HTERT RPE-1 (cell line): ENCODE results near the gene PIP5K1B.

Experiments
- in situ Hi-C: fragments of 300-500 bp; cut with MboI; formaldehyde crosslinking; loops from 4 replicates; pipeline ENCODE4 v1.14.3; 2020; ENCODE audit warnings: low sequenced_read_pairs

Gene PIP5K1B

GRCh38 chr9:68947842-68948569 is 243.0 kb downstream of the PIP5K1B start:
- in situ Hi-C loops, result no loop called here

DNA sequence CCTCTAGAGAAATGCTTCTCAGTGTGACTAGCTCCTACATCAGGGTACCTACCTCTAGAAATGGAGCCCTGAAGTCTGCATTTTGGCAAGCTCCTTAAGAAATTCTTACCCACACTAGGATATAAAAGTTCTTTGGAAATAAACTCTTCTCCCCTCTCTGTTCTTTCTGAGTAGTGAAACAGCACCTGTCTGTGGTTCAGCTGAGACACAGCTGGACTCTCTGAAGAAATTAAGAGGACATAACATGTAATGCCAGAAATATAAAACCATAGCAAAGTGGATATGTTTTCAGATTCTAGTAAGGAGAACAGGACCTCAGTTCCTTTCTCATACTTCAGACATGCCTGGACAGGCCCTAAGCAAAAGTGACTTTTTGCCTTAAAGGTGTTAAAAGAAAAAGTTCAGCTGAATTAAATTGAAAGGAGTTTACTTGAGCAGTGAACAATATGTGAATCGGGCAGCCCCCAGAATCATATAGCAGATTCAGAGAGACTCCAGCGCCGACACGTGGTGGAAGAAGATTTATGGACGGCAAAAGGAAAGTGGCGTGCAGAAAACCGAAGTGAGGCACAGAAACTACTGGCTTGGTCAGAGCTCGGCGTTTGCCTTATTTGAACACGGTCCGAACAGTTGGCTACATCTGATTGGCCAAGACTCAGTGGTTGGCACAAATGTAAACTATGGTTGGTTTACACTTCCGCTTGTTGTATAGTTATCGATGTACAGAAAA is 244.4 kb downstream of the PIP5K1B start:
- in situ Hi-C loops, result no loop called here

DNA sequence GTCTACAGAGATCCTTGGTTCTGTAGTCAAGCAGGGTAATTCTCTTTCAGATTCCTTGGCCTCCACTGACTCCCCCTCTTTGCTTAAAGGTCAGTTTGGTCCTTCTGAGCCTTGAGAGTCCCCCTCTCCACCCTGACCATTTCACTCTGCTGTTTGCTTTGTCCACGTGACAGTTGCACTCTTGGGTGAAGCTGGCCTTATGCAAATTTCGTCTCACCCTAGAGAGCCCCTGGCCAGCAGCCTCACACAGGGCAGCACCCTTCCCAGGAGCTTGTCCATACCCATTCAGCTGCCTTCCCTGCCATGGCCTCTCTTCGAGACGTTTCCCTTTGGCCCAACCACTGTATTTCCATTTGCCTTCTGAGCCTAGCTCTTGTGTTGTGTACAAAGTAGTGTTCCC is 245.1 kb downstream of the PIP5K1B start:
- in situ Hi-C loops, result no loop called here

GRCh38 chr9:68950689-68951088 is 245.6 kb downstream of the PIP5K1B start:
- in situ Hi-C loops, result no loop called here

- in situ Hi-C loops, result no loop called here
Measured at GRCh38 chr9:68951879-68952659, 247.0 kb downstream of the PIP5K1B start.

DNA sequence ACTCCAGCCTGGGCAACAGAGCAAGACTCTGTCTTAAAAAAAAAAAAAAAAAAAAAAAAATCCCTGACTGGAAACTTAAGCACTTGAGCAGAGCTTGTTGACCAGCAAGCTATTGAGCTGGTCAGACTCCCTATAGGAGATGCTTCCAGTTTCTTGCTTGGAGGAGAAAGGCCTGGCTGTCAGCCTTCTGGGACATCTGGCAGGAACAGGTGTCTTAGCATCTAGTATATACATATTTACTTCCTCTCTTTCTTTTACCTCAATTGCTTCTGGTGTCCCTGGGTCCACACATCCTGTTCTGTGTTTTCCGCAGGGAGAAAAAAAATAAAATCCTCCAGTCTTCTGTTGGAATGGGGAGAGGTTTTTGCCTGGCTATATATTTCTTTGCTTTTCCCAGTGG is 248.7 kb downstream of the PIP5K1B start:
- in situ Hi-C loops, result no loop called here

- in situ Hi-C loops, result no loop called here
Measured at GRCh38 chr9:68955330-68955729, 250.3 kb downstream of the PIP5K1B start.

DNA sequence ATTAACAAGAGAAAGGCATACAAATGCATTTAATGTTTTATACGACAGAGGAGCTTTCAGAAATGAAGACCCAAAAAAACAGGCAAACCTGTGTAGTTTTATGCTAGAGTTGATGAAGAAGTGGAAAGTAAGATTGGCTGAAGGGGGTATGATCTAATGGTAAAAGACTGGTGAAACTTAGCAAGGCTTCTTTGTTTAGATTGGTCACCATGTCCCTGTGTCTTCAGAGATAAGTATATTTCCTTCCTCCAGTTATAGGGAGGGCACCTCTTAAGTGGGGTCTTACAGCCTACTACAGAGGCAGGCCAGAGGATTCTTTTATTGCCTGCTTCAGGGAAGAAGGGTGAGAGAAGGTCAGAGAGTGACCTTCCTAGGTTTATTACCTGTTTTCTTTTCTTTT is 252.4 kb downstream of the PIP5K1B start:
- in situ Hi-C loops, result no loop called here

- in situ Hi-C loops, result no loop called here
Measured at GRCh38 chr9:68961587-68961986, 256.5 kb downstream of the PIP5K1B start.

- in situ Hi-C loops, result no loop called here
Measured at GRCh38 chr9:68963416-68963815, 258.4 kb downstream of the PIP5K1B start.

DNA sequence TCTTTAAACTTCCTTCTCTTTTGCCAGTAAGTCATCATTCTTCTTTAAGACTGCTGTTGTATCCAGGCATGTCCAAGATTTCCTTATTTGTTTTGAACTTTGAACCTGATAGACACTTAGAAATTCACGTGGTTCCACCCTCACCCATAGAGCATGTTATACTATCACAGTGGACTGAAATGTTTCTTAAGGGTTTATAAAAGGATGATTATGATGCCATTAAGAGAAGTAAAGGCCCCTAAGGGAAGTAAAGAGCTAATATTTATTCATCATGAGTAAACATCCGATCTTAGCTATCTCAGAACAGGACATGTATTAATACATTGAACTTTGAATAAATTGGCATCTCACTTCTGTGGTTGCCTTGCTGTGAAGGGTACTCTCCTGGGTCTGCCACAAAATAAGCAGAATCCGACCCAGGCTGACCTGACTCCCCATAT is 259.1 kb downstream of the PIP5K1B start:
- in situ Hi-C loops, result no loop called here

DNA sequence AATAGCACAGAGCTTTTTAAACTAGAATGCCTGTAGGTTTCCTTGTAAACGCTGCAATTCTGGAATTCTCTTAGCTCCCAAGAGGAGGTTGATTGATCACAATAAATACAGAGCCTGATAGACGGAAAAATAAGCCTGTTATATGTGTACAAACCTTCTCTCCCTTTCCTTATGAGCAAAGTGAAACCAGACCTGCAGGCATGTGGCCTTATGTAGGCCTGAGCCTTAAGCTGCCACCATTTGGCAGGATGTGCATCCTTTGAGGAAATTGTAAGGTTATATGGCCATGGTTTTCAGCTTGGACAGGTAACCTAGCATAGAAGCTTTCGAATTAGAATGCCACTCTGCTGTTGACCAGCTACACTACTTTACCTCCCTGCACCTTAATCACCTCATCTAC is 259.7 kb downstream of the PIP5K1B start:
- in situ Hi-C loops, result no loop called here

DNA sequence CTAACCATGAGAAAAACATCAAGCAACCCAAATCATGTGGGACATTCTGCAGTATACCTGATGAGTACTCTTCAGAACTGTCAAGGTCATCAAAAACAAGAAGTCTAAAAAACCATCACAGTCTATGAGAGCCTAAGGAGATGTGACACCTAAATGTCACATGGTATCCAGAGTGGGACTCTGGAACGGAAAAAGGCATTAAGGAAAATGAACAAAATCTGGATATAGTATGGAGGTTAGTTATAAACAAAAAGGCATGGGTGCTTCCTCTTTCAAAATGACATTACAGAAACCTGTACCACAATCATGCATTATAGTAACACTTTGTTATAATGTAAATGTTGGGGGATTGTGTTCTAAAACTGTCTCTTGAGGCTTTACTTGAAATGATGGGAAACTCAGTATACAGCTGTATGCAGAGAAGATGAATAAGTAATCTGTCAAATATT is 261.5 kb downstream of the PIP5K1B start:
- in situ Hi-C loops, result no loop called here

DNA sequence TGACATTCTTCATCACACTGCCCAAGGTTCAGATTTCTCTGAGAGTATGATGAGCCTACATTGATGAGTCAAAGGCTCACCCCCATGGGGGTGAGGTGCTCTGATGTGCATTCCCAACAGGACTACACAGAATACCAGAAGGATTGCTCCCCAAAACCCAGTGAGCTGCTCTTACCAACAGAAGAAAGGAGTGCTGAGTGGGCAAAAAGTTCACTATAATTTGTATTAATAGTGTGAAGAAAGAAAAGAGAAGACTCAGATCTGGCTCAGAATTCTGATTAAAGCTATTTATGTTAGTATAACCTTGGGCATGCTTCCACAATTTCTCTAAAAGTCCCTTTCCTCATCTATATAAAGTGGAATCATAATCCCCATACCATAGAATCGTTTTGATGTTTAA is 262.8 kb downstream of the PIP5K1B start:
- in situ Hi-C loops, result no loop called here

DNA sequence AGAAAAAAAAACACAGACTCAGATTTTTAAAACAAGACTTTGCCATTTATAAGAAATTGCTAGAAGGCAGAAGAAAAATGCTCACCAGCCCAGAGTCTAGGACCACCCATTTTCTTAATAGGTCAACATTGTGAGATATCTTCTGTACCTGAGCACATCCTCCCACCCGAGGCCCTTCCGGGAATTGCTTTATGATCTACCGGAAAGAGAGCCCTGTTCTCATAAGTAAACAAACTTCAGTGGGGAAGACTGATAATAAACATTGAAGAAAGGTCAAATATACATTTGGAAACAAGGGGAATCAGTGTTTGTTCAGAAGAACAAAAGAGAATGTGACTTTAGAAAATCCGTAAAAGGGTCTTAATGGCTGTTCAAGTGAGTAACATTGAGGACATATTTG is 264.5 kb downstream of the PIP5K1B start:
- in situ Hi-C loops, result no loop called here

GRCh38 chr9:68970151-68970550 is 265.1 kb downstream of the PIP5K1B start:
- in situ Hi-C loops, result no loop called here

GRCh38 chr9:68973619-68974018 is 268.6 kb downstream of the PIP5K1B start:
- in situ Hi-C loops, result no loop called here

DNA sequence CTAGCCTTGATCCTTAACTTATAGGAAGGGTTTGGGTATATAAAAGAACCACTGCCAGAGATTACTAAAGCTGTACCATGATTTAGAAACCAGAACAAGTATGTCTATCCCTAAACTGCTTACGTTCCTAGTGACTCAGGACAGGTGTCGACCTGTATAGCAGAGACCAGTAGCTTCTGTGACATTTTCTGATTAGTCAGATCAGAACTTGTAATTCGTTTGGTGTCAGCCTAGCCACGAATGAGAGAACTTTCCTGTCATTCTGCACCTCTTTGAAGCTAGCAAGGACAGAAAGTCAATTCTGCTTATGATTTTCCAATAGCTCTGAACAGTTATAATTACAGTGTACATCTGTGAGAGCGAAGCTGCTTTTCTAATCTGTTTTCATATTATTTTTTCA is 269.4 kb downstream of the PIP5K1B start:
- in situ Hi-C loops, result no loop called here

GRCh38 chr9:68974901-68975300 is 269.9 kb downstream of the PIP5K1B start:
- in situ Hi-C loops, result no loop called here

DNA sequence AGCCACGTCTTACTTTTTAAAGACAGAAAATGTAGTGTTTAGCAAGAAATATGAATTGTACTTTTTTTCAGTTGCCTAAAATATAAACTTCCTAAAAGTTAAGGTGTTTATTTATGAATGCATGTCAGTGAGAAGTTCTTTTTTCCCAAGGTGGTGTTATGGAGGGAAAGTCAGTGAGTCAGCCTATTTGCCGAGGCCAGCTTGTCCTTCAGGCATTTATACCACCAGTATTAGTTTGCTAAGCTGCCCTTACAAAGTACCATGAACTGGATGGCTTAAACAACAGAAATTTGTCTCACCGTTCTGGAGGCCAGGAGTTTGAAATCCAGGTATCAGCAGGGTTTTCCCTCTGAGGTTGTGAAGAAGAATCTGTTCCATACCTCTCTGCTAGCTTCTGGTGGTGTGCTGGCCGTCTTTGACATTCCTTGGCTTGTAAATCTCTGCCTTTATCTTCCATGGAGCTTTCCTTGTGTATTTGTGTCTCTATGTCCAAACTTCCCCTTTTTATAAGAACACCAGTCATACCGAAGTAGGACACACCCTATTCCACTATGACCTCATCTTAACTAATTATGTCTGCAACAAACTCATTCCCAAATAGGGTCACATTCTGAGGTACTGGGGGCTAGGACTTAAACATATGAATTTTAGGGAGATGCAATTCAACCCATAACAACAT is 270.5 kb downstream of the PIP5K1B start:
- in situ Hi-C loops, result no loop called here

- in situ Hi-C loops, result no loop called here
Measured at GRCh38 chr9:68978066-68978465, 273.0 kb downstream of the PIP5K1B start.
